GM12873 (cell line): ENCODE data around the gene ADCY7.

Source experiments
- CTCF ChIP-seq: IDR thresholded peaks from 2 replicates; pipeline ENCODE4 v1.5.1; 2012; ENCODE audit warnings: low read depth, mild to moderate bottlenecking, moderate library complexity, low read length, control low read depth; ENCODE audit not compliant: insufficient read depth; ENCODE audit errors: missing control alignments

The ADCY7 gene

DNA sequence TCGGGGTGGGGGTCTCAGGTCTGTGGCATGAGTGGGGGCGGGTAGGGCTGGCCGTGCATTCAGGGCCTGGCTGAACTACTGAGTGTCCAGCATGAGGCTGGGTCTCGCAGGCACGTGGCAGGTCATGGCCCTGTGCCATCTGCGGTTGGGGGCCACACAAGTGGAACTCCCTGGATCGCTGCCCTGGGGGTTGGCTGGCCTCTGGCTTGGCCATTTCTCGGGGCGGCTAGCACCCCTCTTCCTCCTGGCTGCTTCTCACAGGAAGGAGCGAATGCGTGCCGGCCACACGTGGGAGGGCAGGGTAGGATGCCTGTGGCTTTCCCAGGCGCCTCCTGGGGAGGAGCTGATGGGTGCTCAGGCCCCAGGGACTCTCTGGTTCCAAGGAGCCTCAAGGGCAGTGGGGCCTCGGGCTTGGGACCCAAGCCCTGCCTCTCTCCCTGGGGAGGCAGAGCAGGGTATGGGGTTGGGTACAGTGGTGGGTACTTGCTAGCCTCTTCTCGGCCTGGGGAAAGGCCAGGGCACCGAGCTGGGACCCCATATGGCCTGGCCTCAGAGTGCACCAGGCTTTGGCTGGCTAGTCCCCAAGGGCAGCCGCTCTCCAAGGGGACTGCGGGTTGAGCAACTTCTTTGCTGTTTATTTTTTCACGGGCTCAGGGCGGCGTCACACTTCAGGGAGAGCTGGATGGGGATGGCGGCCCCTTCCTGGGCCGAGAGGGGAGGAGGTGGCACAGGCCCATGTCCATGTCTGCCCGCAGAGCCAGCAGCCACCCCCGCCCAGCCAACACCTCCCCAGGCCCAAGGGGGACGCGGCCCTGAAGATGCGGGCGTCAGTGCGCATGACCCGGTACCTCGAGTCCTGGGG lies 37.5 kb downstream of the ADCY7 start:
- no peak for TF ChIP-seq CTCF

- TF ChIP-seq CTCF, result no peak
Measured at GRCh38 chr16:50304467-50305440, 38.4 kb downstream of the ADCY7 start.

DNA sequence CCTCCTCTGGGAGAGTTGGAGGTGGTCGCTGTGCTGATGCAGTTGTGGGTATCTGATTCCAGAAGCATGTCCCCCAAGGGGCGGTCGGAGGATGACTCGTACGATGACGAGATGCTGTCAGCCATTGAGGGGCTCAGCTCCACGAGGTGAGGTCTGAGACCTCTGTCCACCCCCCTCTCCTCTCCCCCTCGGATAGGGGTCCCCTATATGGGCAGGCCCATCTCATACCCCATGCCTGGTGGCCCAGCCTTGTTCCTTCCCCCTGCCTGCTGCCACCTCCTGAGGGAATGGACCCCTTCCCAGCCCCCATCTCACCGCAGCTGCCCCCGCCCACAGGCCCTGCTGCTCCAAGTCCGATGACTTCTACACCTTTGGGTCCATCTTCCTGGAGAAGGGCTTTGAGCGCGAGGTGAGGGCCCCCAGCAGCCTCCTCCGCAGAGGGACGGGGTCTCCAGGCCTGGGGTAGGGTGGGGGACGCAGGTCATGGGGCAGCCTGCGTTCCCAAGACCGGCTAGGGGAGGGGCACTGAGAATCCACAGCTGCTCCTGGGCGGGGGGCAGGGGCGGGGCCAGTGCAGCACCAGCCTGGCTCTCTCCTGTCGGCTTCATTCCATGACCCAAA lies 39.2 kb downstream of the ADCY7 start:
- TF ChIP-seq CTCF, result no peak

DNA sequence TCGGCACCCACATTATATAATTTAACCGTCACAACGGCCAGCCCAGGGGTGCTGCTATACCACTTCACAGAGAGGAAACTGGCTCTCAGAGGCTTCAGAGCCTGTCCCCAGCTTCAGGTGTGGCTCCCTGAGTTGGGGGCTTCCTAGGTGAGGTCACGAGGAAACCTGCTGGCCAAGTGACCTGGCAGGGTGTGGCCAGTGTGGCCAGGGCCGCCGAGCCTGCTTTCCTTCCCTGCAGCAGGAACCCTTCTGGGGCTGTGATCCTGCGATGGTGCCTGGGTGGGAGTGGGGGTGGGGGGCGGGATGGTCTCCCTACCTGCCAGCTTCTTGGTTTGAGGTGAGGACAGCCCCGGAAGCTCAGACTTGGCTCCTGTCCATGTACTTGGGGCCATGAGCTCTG lies 39.9 kb downstream of the ADCY7 start:
- no peak for TF ChIP-seq CTCF

GRCh38 chr16:50308237-50308965 lies 42.0 kb downstream of the ADCY7 start:
- TF ChIP-seq CTCF, result no peak

DNA sequence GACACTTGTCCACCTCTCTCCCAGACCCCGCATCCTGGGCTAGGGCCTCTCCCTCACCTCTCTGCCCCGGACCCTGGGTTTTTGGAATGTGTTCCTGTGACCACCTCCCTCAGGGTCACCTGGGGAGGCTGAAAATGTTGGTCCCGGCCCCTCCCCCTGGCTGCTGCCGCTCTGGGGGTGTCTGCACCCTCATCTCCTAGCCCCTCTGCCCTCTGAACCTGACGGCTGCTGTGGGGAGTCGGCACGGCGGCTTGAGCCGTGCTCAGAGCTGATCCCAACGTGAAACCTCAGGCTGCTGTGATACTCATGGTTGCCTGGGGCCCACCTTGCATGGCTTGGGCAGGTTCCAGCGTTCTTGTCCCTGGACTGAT lies 42.8 kb downstream of the ADCY7 start:
- TF ChIP-seq CTCF, result no peak
